Sciatic nerve (tissue), 2 donors: ENCODE results near the gene CSTF2. TPM values are rescaled to one million over a fixed set of nuclear protein-coding genes. Genes with fewer than 3 reads are reported as not detected.

Experiments
- ATAC-seq: fragments of 200-7000 bp; cut with Tn5 transposase; one replicate; pipeline ENCODE4 v1.9.1; 2020; ENCODE audit warnings: mild to moderate bottlenecking, moderate library complexity
- DNase-seq: peaks from one replicate; pipeline ENCODE4 v3.0.0-alpha.2; 2020; ENCODE audit warnings: low spot score
- intact Hi-C: fragments of 100-400 bp; cut with DNase I; formaldehyde crosslinking; loops from one replicate; pipeline ENCODE4 v1.14.2; 2022
- total RNA-seq: library from RNA; stranded (reverse); fragmentation: NEBNext Ultra II Directional; extraction: Animal tissue kit (Norgen Biotek cat#: 25700); gene quantifications from one replicate; pipeline ENCODE4 v1.2.1, GENCODE V29; 2021
- donor health status: DM: no; HTN: no; CAD: no.
- donor health status: DM: no; HTN: no; CAD: no.

CSTF2 gene
- total RNA-seq, 1 donor from 2014 or later, result 9.5 TPM

- ATAC-seq, result no peak
- intact Hi-C loops, result no loop called here
These were observed 44.6 kb downstream of the CSTF2 start for GRCh38 chrX:100864657-100865391.

GRCh38 chrX:100868273-100868672, 48.1 kb downstream of the CSTF2 start:
- intact Hi-C loops, result no loop called here
- no peak for DNase-seq
- ATAC-seq, result no peak

More at GRCh38 chrX:100864657-100865391, 44.6 kb downstream of the CSTF2 start:
- no peak for DNase-seq

- intact Hi-C loops, result no loop called here
- DNase-seq (no peak), ATAC-seq (no peak)
These were observed 50.3 kb downstream of the CSTF2 start for GRCh38 chrX:100870527-100870926.

GRCh38 chrX:100871594-100872560, 51.7 kb downstream of the CSTF2 start:
- intact Hi-C loops, result no loop called here
- no peak for ATAC-seq

GRCh38 chrX:100874325-100874724, 54.1 kb downstream of the CSTF2 start, which contains the start of gene NOX1:
Gene NOX1, minus strand, starts transcription at chrX:100874359. Its CDS starts 220 bp downstream, at chrX:100874139.
- ATAC-seq, result no peak
- intact Hi-C loops, result no loop called here
- no peak for DNase-seq

More at GRCh38 chrX:100871594-100872560, 51.7 kb downstream of the CSTF2 start:
- DNase-seq, result no peak

- intact Hi-C loops, result no loop called here
- DNase-seq, result no peak
- no peak for ATAC-seq
These were observed 60.2 kb downstream of the CSTF2 start for GRCh38 chrX:100880368-100880767.

GRCh38 chrX:100883654-100884053, 63.5 kb downstream of the CSTF2 start:
- no peak for ATAC-seq
- DNase-seq, result no peak
- intact Hi-C loops, result no loop called here

Other genes starting within 250 kb of the CSTF2 start
- gene TNMD, start 235.5 kb upstream of the CSTF2 start, total RNA-seq, result 1.2 TPM
- 33.3 TPM for gene TSPAN6, start 183.6 kb upstream of the CSTF2 start, total RNA-seq
- 36.7 TPM for gene SRPX2, start 176.2 kb upstream of the CSTF2 start, total RNA-seq
- 18.0 TPM for gene SYTL4, start 88.3 kb upstream of the CSTF2 start, total RNA-seq
- gene NOX1, start 54.0 kb downstream of the CSTF2 start, total RNA-seq, result not detected
- gene XKRX, start 108.5 kb downstream of the CSTF2 start, total RNA-seq, result 0.27 TPM
- not detected for gene ARL13A, start 149.3 kb downstream of the CSTF2 start, total RNA-seq
- gene TRMT2B, start 231.7 kb downstream of the CSTF2 start, total RNA-seq, result 14.5 TPM